GM18909 (cell line): ENCODE results near the gene HNRNPF.
"Not testable (repeated sequence)": the region's sequence is repeated elsewhere in the genome, so short reads cannot be mapped to it uniquely, and the experiment has no call there.

Source experiments
- ATAC-seq: cut with Tn5 transposase; IDR thresholded peaks from one replicate; pipeline ENCODE4 v1.9.1; 2021; ENCODE audit warnings: mild to moderate bottlenecking; ENCODE audit not compliant: unreplicated experiment, poor library complexity

The HNRNPF gene, protein sequence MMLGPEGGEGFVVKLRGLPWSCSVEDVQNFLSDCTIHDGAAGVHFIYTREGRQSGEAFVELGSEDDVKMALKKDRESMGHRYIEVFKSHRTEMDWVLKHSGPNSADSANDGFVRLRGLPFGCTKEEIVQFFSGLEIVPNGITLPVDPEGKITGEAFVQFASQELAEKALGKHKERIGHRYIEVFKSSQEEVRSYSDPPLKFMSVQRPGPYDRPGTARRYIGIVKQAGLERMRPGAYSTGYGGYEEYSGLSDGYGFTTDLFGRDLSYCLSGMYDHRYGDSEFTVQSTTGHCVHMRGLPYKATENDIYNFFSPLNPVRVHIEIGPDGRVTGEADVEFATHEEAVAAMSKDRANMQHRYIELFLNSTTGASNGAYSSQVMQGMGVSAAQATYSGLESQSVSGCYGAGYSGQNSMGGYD

DNA sequence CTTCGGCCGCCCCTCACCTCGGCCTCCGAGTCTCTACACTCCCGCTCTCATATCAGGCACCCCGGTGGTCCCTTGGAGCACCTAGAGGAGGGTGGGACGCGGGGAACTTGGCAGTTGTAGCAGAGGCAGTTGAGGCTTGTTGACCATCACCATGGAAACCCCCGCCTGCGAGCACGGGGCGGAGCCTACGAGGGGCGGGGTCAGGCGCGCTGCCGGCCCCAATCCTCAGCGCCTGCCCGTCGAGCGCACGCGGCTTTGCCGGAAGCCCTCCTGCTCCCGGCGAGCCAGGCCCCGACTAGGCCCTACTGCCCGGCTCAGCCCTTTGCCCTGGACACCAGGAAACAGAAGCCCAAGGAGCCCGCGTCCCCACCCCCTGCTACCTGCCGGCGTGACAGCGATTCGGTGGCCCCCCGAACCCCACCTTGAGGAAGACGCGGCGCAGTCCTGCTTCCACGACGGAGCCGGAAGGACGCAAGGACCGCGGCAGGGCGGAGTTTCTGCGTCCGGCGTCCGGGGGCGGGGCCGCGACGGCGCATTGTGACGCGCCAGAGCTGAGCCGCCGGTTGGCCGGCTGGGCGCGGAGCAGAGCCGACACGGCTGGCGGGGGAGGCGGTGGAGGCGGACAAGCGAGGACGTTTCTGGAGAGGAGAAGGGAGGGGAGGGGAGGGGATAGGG, at the start of gene HNRNPF:
Gene HNRNPF (minus strand): TSS at position 477 of the 675 bp plus-strand sequence. CDS start 21,302 bp downstream, outside the sequence.
- ATAC-seq, result peak; percentile 73

DNA sequence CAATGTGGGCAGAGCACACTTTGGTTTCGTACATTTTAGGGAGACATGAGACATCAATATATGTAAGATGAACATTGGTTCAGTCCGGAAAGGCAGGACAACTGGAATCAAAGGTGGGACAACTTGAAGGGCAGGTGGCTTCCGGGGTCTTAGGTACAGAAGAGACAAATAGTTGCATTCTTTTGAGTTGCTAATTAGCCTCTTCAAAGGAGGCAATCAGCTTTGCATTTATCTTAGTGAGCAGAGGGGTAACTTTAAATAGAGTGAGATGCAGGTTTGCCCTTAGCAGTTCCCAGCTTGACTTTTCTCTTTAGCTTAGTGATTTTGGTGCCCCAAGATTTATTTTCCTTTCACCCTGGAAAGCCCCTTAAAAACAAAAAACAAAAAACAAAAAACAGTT, 49.2 kb upstream of the HNRNPF start:
- no peak for ATAC-seq

DNA sequence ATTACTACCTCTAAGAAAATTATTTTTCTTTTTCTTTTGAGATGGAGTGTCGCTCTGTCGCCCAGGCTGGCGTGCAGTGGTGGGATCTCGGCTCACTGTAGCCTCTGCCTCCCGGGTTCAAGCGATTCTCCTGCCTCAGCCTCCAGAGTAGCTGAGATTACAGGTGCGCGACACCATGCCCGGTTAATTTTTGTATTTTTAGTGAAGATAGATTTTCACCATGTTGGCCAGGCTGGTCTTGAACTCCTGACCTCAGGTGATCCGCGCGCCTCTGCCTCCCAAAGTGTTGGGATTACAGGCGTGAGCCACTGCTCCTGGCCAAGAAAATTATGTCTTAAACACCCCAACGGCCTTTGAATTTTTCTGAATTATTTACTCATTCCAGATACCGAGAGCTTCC, 47.6 kb upstream of the HNRNPF start:
- ATAC-seq, result not testable (repeated sequence)

DNA sequence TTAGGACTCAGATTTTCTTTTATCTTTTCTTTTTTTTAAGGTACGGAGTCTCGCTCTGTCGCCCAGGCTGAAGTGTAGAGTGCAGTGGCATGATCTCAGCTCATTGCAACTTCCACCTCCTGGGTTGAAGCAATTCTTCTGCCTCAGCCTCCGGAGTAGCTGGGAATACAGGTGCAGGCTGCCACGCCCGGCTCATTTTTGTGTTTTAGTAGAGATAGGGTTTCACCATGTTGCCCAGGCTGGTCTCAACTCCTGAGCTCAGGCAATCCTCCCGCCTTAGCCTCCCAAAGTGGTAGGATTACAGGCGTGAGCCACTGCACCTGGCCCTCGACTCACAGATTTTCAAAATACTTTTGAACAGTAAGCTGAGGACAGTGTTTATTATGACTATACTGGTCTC, 45.0 kb upstream of the HNRNPF start:
- not testable (repeated sequence) for ATAC-seq

DNA sequence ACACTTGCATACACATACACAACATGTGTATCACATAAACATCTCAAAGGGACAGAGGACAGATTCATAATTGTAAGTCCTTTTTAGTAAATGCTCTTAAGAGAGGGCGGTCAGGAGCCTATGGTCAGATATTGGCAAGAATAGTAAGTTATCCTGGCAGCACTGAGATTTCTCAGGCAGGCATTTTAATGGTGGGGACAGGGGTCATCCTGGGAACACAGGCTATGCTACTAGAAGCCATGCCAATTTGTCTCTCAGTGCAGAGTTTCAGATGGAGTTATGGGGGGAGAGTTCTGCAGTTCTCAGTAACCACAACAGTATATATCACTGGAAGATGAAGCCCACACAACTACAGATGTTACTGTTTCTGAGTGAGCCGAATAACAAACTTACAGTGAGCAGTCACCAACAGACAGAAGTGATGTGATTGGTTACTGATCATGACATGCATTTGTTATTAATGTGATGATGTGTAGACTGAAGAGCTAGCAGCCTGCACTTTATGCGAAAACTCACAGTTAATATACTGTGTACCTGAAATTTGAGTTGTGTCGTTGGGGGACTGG, 44.4 kb upstream of the HNRNPF start:
- no peak for ATAC-seq

DNA sequence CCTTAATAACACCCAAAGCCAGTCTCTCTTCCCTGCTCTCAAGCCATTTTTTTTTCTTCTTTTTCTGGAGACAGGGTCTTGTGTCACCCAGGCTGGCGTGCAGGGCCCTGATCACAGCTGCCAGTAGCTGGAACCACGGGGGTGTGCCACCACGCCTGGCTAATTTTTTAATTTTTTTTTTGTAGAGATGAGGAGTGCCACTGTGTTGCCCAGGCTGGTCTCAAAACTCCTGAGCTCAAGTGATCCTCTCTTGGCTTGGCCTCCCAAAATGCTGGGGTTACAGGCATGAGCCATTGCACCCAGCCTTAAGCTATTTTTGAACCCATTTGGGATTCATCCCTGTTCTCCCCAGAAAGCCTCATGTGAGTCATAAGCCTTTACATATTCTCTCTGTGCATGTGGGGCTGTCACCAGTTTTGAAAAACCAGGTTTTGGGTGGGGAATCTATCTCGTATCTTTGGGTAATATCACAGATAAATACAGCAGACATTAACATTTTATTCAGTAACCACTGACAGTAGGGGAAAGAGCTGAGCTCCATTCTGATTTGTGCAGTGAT, 43.4 kb upstream of the HNRNPF start:
- no peak for ATAC-seq

DNA sequence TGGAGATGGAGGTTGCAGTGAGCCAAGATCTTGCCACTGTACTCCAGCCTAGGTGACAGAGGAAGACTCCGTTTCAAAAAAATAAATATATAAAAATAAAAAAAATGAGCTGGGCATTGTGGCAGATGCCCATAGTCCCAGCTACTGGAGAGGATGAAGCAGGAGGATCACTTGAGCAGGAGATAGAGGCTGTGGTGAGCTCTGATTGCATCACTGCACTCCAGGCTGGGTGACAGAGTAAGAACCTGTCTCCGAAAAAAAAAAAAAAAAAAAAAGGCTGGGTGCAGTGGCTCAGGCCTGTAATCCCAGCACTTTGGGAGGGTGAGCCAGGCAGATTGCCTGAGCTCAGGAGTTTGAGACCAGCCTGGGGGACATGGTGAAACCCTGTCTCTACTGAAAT, 39.8 kb upstream of the HNRNPF start:
- ATAC-seq, result no peak

DNA sequence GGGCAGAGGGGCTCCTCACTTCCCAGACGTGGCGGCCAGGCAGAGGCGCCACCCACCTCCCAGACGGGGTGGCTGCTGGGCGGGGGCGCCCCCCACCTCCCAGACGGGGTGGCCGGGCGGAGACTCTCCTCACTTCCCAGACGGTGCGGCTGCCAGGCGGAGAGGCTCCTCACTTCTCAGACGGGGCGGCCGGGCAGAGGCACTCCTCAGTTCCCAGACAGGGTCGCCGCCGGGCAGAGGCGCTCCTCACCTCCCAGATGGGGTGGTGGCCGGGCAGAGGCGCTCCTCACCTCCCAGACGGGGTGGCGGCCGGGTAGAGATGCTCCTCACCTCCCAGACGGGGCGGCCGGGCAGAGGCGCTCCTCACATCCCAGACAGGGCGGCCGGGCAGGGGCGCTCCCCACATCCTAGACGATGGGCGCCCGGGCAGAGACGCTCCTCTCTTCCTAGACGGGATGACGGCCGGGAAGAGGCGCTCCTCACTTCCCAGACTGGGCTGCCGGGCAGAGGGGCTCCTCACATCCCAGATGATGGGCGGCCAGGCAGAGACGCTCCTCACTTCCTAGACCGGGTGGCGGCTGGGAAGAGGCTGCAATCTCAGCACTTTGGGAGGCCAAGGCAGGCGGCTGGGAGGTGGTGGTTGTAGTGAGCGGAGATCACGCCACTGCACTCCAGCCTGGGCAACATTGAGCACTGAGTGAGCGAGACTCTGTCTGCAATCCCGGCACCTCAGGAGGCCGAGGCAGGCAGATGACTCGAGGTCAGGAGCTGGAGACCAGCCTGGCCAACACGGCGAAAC, 37.4 kb upstream of the HNRNPF start:
- not testable (repeated sequence) for ATAC-seq

DNA sequence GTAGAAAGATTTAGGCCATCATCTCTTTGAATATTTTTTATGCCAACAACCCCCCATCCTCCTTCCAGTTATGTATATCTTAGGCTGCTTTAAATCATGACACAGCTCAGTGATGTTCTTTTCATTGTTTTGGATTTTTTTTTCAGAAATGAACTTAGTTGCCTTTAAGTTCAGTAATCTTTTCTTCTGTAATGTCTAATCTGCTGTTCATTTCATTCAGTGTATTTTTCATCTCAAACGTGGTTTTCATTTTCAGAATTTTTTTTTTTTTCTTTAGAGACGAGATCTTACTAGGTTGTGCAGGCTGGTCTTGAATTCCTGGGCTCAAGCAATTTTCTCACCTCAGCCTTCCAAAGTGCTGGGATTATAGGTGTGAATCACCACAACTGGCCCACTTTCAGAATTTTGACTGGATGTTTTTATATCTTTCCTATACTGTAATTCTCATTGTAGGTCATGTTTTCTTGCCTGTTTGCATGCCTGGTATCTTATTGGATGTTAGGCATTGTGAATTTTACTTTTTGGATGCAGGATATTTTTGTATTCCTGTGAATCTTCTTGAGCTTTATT, 36.0 kb upstream of the HNRNPF start:
- ATAC-seq, result no peak

DNA sequence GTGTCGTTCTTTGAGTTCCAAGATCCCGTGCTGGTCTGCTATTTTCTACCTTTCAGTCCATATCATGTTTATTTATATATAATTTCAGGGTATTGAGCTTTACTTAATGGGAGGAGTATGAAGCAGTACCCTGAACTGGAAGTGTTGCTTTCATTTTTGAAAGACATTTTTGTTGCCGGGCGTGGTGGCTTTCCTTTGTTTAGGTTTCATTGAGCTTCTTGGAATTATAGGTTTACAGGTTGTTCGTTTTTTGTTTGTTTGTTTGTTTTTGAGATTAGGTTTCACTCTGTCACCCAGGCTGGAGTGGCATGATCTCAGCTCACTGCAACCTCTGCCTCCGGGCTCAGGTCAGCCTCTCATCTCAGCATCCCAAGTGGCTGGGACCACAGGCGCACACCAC, 35.3 kb upstream of the HNRNPF start:
- ATAC-seq, result no peak

DNA sequence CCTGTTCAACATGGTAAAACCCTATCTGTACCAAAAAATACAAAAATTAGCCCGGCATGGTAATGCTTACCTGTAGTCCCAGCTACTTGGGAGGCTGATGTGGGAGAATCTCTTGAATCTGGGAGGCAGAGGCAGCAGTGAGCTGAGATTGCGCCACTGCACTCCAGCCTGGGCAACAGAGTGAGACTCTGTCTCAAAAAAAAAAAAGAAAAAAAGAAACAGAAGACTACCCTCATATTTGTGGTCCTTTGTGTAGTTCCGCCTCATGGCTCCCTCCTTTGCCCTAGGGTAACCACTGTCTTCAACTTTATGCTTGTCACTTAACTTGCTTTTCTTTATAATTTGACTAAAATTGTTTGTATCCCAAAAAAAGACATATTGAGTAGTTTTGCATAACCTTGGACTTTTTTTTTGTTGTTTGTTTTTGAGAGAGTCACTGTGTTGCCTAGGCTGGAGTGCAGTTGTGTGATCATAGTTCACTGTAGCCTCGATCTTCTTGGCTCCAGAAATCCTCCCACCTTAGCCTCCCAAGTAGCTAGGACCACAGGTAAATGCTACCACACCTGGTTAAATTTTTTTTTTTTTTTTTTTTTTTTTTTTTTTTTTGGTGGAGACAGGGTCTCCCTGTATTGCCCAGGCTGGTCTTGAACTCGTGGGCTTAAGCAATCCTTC, 31.6 kb upstream of the HNRNPF start:
- no peak for ATAC-seq

DNA sequence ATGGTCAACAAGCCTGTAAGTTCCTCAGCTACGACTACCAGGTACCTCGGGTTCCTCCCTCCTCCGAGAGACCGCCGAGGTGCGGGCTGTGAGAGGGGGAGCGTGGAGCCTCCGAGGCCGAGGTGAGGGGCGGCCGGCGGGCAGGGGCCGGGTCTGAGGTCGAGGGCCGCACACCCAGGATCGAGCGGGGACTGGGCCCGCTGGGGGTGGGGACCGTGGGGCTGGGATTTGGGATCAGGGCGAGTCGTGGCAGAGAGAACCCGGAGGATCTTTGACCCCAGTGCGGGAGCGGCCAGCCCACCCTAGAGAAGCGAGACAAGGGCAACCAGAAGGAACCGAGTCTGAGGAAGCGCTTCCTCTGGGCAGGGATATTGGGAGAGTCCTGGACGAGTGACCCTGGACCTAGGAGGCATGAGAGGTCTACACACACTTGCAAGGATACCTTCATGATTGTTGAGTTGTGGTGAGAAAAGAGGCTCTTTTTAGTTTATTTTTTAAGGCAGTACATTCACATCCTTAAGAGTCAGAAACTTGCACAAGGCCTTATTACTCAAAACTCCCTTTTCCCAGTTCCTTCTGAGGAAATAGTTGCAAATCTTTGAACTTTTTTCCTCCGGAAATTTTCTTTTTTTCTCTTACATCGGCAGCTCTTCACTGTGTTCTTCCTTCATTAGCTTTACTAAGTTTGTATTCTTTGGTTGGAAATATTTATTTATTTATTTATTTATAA, 28.3 kb upstream of the HNRNPF start:
- no peak for ATAC-seq

DNA sequence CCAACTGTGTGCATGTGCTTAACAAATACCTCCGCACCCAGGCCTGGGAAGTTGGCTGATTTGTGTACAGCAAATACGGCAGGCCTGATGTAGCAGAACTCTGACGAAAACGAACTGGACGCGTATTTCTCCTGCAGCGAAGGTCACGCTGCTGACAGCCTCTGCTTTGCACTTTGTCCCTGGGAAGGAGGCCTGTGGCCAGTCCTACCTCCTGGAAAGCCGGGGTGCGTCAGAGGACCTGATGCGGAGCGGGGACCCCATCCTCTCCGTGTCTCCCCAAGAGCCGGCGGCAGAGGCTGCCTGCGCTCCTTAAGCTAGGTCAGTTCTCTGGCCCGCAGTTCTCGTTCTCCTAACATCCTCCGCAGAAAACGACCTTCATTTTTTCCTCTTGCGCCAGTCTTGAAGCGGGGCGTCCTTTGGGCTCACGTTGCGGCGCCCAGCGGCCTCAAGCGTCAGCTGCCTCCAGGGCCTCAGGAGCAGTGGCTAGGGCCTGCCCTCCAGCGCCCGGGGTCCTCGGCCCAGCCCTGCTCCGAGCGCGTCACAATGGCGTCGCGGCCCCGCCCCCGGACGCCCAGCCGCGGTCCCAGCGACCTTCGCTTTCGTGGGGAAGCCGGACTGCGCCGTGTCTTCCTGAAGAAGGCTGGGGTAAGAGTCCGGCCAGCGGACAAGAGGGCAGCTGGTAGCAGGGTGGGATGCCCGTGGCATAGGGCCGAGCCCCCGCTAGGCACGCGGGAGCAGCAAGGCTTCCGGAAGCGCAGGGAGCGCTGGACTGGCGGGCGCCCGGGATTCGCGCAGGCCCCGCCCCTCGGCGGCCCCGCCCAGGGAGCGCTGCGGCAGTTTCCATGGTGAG, 27.5 kb upstream of the HNRNPF start, which contains the start of gene ZNF487:
Gene ZNF487 (plus strand): TSS at position 821 of the 850 bp plus-strand sequence. CDS start 38,703 bp downstream, outside the sequence.
- ATAC-seq, result peak; percentile 98

DNA sequence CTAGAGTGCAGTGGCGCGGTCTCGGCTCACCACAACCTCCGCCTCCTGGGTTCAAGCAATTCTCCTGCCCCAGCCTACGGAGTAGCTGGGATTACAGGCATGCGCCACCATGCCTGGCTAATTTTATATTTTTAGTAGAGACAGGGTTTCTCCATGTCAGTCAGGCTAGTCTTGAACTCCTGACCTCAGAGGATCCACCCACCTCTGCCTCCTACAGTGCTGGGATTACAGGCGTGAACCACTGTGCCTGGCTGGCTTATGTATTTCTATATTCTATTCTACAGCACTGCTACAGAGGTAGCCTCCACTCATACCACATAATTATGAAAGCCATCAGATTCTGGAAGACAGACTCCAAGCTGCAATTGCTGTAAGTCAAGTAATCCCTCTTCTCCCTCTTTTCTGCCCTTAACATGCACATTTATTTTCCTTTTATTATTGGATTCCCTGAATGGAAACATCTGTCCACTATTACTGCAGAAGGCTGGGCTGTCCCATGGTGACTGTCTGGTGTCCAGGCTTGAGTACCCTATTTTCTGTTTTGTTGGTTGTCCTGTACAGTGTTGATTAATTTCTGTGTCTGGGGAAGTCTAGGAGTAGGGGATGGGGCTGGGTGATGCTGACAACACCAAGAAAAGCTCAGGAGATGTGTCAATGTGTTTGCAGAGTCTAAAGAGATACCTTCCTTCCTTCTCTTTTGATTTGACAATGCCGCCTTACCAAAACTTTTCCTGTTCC, 22.1 kb upstream of the HNRNPF start:
- ATAC-seq, result no peak

DNA sequence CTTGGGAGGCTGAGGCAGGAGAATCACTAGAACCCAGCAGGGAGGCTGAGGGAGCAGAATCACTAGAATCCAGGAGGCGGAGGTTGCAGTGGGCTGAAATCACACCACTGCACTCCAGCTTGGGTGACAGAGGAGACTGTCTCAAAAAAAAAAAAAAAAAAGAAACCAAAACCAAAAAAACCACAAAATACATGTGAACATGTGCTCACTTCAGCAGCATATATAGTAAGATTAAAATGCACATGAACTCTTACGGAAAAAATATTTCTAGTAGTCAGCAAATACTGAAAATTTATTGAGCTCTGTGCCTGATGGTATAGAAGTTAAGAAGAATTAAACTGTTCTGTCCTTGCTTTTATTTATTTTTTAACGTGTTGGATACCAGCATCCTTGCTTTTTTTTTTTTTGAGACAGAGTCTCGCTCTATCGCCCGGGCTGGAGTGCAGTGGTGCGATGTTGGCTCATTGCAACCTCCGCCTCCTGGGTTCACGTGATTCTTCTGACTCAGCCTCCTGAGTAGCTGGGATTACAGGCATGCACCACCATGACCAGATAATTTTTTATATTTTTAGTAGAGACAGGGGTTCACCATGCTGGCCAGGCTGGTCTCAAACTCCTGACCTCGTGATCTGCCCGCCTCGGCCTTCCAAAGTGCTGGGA, 18.3 kb upstream of the HNRNPF start:
- peak; percentile 78 for ATAC-seq

DNA sequence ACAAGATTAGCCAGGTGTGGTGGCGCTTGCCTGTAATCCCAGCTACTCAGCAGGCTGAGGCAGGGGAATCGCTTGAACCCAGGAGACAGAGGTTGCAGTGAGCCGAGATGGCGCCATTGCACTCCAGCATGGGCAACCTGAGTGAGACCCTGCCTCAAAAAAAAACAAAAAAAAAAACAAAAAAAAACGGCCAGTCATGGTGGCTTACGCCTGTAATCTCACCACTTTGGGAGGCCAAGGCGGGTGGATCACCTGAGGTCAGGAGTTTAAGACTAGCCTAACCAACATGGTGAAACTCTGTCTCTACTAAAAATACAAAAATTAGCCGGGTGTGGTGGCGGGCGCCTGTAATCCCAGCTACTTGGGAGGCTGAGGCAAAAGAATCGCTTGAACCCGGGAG, 17.5 kb upstream of the HNRNPF start:
- not testable (repeated sequence) for ATAC-seq

DNA sequence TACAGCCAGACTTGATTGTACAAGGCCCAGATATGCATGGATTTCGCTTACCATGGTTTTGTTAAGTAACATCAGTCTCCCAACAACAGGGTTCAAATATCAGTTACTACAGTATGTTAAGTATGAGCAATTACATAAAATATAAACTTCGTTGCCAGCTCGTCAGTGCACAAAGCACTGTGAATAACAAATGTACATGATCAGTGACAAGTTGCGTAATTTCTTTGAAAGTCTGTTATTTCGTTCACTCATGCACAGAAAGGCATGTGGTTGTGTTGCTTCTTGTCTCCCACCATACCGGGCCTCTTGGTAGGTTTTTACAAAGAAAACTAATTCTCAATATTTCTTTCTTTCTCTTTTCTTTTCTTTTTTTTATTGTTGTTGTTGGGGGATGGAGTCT, 15.4 kb upstream of the HNRNPF start:
- no peak for ATAC-seq
